Naive thymus-derived CD4-positive, alpha-beta T cell (primary cell): Measurements from ENCODE around the gene RFX3. TPM values are rescaled to one million over a fixed set of nuclear protein-coding genes. Genes with fewer than 3 reads are reported as not detected.

Experiments
- ATAC-seq: fragments of 150-1000 bp; cut with Tn5 transposase; 2 replicates; pipeline ENCODE4 v1.10.0; 2021; ENCODE audit warnings: mild to moderate bottlenecking, moderate library complexity
- CTCF ChIA-PET: fragments of 350-600 bp; sonication (Branson Sonifier 250); formaldehyde crosslinking; loops from one replicate; lab custom pipeline; 2021; ENCODE audit warnings: antibody characterized with exemption; lab: Charles Lee
- POLR2A ChIA-PET: fragments of 350-600 bp; sonication (Branson Sonifier 250); formaldehyde crosslinking; loops from one replicate; lab custom pipeline; 2021; ENCODE audit warnings: antibody characterized with exemption, inconsistent platforms; lab: Charles Lee
- DNase-seq, 9 donors: peaks; one replicate each; pipeline versions ENCODE4 v3.0.0 to v3.0.0-alpha.2; 2020 to 2022; ENCODE audit warnings: mixed read lengths in 1 of 9
- H3K27ac ChIP-seq: one replicate; pipeline ENCODE4 v1.7.0; 2013; ENCODE audit warnings: mild to moderate bottlenecking, low read depth, low read length, moderate library complexity
- H3K27me3 ChIP-seq, 2 donors: one replicate each; pipeline ENCODE4 v1.7.0; 2013; ENCODE audit warnings: low read length in 2 of 2, mild to moderate bottlenecking in 2 of 2, moderate library complexity in 2 of 2; ENCODE audit not compliant: control insufficient read depth in 2 of 2, insufficient read depth in 2 of 2
- H3K36me3 ChIP-seq, 3 experiments: 1 replicate in 2 of 3; 2 replicates in 1 of 3; pipeline ENCODE4 v1.7.0; 2013; ENCODE audit warnings: low read length in 3 of 3, mild to moderate bottlenecking in 3 of 3, moderate library complexity in 1 of 3; ENCODE audit not compliant: insufficient read depth in 3 of 3, control insufficient read depth in 2 of 3
- H3K4me1 ChIP-seq, 2 donors: one replicate each; pipeline ENCODE4 v1.7.0; 2013; ENCODE audit warnings: low read length in 2 of 2, mild to moderate bottlenecking in 2 of 2, moderate library complexity in 1 of 2; ENCODE audit not compliant: control insufficient read depth in 2 of 2, insufficient read depth in 2 of 2
- H3K4me3 ChIP-seq: 2 replicates; pipeline ENCODE4 v1.7.0; 2013; ENCODE audit warnings: mild to moderate bottlenecking, low read length
- H3K9me3 ChIP-seq, 3 experiments: 1 replicate in 2 of 3; 2 replicates in 1 of 3; pipeline ENCODE4 v1.7.0; 2013; ENCODE audit warnings: low read length in 3 of 3; ENCODE audit not compliant: control insufficient read depth in 2 of 3
- H3K27ac Mint-ChIP-seq, 9 donors: one replicate each; pipeline ENCODE4 v1.8.0; 2020 to 2022; ENCODE audit warnings: mixed read lengths in 9 of 9, mild to moderate bottlenecking in 8 of 9, moderate library complexity in 5 of 9, inconsistent platforms in 2 of 9
- H3K27me3 Mint-ChIP-seq, 5 donors: one replicate each; pipeline ENCODE4 v1.8.0; 2021 to 2022; ENCODE audit warnings: mixed read lengths in 5 of 5, mild to moderate bottlenecking in 1 of 5
- H3K36me3 Mint-ChIP-seq, 5 donors: one replicate each; pipeline ENCODE4 v1.8.0; 2020 to 2022; ENCODE audit warnings: mixed read lengths in 5 of 5, mild to moderate bottlenecking in 3 of 5, inconsistent platforms in 1 of 5
- H3K4me1 Mint-ChIP-seq, 7 donors: one replicate each; pipeline ENCODE4 v1.8.0; 2020 to 2022; ENCODE audit warnings: mixed read lengths in 7 of 7, mild to moderate bottlenecking in 3 of 7, inconsistent platforms in 1 of 7
- H3K4me3 Mint-ChIP-seq, 10 donors: one replicate each; pipeline ENCODE4 v1.8.0; 2020 to 2022; ENCODE audit warnings: mild to moderate bottlenecking in 10 of 10, mixed read lengths in 10 of 10, moderate library complexity in 6 of 10, inconsistent platforms in 2 of 10
- H3K9me3 Mint-ChIP-seq, 11 donors: one replicate each; pipeline ENCODE4 v1.8.0; 2020 to 2022; ENCODE audit warnings: mixed read lengths in 11 of 11, mild to moderate bottlenecking in 4 of 11, inconsistent platforms in 1 of 11, moderate library complexity in 1 of 11
- intact Hi-C, 2 donors: fragments of 100-400 bp; cut with micrococcal nuclease; formaldehyde crosslinking; loops; one replicate each; pipeline ENCODE4 v1.15.1; 2023
- polyA plus RNA-seq, 2 donors: library from polyadenylated mRNA; unstranded; fragments of 300-500 nt; fragmentation: Illumina TruSeq; gene quantifications; one replicate each; pipeline ENCODE4 v1.2.3, GENCODE V29; 2021
- total RNA-seq, 6 experiments: library from RNA in 5 of 6; stranded (reverse) in 5 of 6; gene quantifications; 1 replicate in 5 of 6; 2 replicates in 1 of 6; pipeline ENCODE4 v1.2.3 and lab custom pipeline; 2021 to 2026

Gene RFX3
- total and polyA plus RNA-seq, 7 experiments from 2014 or later = 6.2 to 31.7 (median 24.7) TPM

- no peak overlapping the region for H3K4me3 ChIP-seq
- Mint-ChIP-seq H3K9me3 (no peaks in the 10 kb centered on the region), H3K27me3 (no peaks in the 10 kb centered on the region), H3K36me3 (peaks cover 2 to 61% (median 38%) of the 10 kb centered on the region in 5 donors), H3K4me1 (peaks cover 0 to 7% (median 0%) of the 10 kb centered on the region in 7 donors), H3K4me3 (no peak overlapping the region), H3K27ac (no peak overlapping the region)
- DNase-seq (no peak), ATAC-seq (no peak)
- no peaks in the 10 kb centered on the region for H3K9me3 ChIP-seq
- ChIA-PET POLR2A (no interaction called here), CTCF (interaction anchor here (0.7 kb wide), 1 partner anchor 1201 kb away, joined by 3 read pairs; no protein-coding TSS in a partner anchor)
- intact Hi-C loops = no loop called here
- peaks cover 0 to 26% (median 4%) of the 10 kb centered on the region in 3 experiments for H3K36me3 ChIP-seq
- H3K27me3 ChIP-seq = no peaks in the 10 kb centered on the region
- H3K27ac ChIP-seq = no peak overlapping the region
- H3K4me1 ChIP-seq = no peaks in the 10 kb centered on the region
Observed at GRCh38 chr9:3261484-3261883, 264.3 kb downstream of the RFX3 start.

GRCh38 chr9:3256571-3257330, 269.1 kb downstream of the RFX3 start:
- Histone ChIP-seq H3K4me3 (no peak overlapping the region), H3K27ac (no peak overlapping the region), H3K4me1 (no peaks in the 10 kb centered on the region), H3K27me3 (no peaks in the 10 kb centered on the region), H3K9me3 (no peaks in the 10 kb centered on the region), H3K36me3 (peaks cover 0 to 41% (median 0%) of the 10 kb centered on the region in 3 experiments)
- no peak overlapping the region for H3K4me3 Mint-ChIP-seq
- ATAC-seq (no peak), DNase-seq (no peak)
- peaks cover 2 to 71% (median 55%) of the 10 kb centered on the region in 5 donors for H3K36me3 Mint-ChIP-seq
- no peaks in the 10 kb centered on the region for H3K27me3 Mint-ChIP-seq
- peaks cover 0 to 7% (median 0%) of the 10 kb centered on the region in 7 donors for H3K4me1 Mint-ChIP-seq
- H3K9me3 Mint-ChIP-seq = no peaks in the 10 kb centered on the region
- ChIA-PET CTCF (no interaction called here), POLR2A (no interaction called here)
- H3K27ac Mint-ChIP-seq = no peak overlapping the region
- intact Hi-C loops = no loop called here

- intact Hi-C loops = no loop called here
- H3K9me3 Mint-ChIP-seq = no peaks in the 10 kb centered on the region
- H3K27ac ChIP-seq = no peak overlapping the region
- H3K9me3 ChIP-seq = no peaks in the 10 kb centered on the region
- H3K4me1 ChIP-seq = no peaks in the 10 kb centered on the region
- no peak overlapping the region for H3K4me3 ChIP-seq
- POLR2A ChIA-PET = no interaction called here
- H3K27ac Mint-ChIP-seq = no peak overlapping the region
- DNase-seq (no peak), ATAC-seq (no peak)
- H3K4me1 Mint-ChIP-seq = no peaks in the 10 kb centered on the region
- H3K36me3 ChIP-seq = peaks cover 0 to 43% (median 0%) of the 10 kb centered on the region in 3 experiments
- no peaks in the 10 kb centered on the region for H3K27me3 Mint-ChIP-seq
- no peak overlapping the region for H3K4me3 Mint-ChIP-seq
- no peaks in the 10 kb centered on the region for H3K27me3 ChIP-seq
- H3K36me3 Mint-ChIP-seq = peaks cover 5 to 65% (median 40%) of the 10 kb centered on the region in 5 donors
- CTCF ChIA-PET = no interaction called here
Observed at GRCh38 chr9:3251309-3251708, 274.5 kb downstream of the RFX3 start.

GRCh38 chr9:3250741-3251140, 275.1 kb downstream of the RFX3 start:
- POLR2A ChIA-PET = no interaction called here
- CTCF ChIA-PET = no interaction called here
- Mint-ChIP-seq H3K4me1 (peaks cover 0 to 2% (median 0%) of the 10 kb centered on the region in 7 donors), H3K27ac (no peak overlapping the region), H3K4me3 (no peak overlapping the region), H3K27me3 (no peaks in the 10 kb centered on the region), H3K9me3 (no peaks in the 10 kb centered on the region), H3K36me3 (peaks cover 5 to 65% (median 40%) of the 10 kb centered on the region in 5 donors)
- Histone ChIP-seq H3K4me3 (no peak overlapping the region), H3K27ac (no peak overlapping the region), H3K4me1 (no peaks in the 10 kb centered on the region), H3K36me3 (peaks cover 0 to 40% (median 0%) of the 10 kb centered on the region in 3 experiments), H3K9me3 (no peaks in the 10 kb centered on the region), H3K27me3 (no peaks in the 10 kb centered on the region)
- intact Hi-C loops = no loop called here
- DNase-seq (no peak), ATAC-seq (no peak)

- H3K36me3 Mint-ChIP-seq = peaks cover 5 to 47% (median 17%) of the 10 kb centered on the region in 5 donors
- POLR2A ChIA-PET = no interaction called here
- no peaks in the 10 kb centered on the region for H3K27me3 Mint-ChIP-seq
- Histone ChIP-seq H3K27me3 (no peaks in the 10 kb centered on the region), H3K36me3 (peaks cover 0 to 13% (median 0%) of the 10 kb centered on the region in 3 experiments), H3K9me3 (no peaks in the 10 kb centered on the region), H3K27ac (no peak overlapping the region), H3K4me1 (no peaks in the 10 kb centered on the region), H3K4me3 (no peak overlapping the region)
- no peaks in the 10 kb centered on the region for H3K9me3 Mint-ChIP-seq
- no peak overlapping the region for H3K27ac Mint-ChIP-seq
- H3K4me1 Mint-ChIP-seq = peaks cover 0 to 11% (median 0%) of the 10 kb centered on the region in 7 donors
- intact Hi-C loops = no loop called here
- DNase-seq = no peak
- no peak for ATAC-seq
- CTCF ChIA-PET = no interaction called here
- H3K4me3 Mint-ChIP-seq = no peak overlapping the region
Observed at GRCh38 chr9:3247211-3247610, 278.6 kb downstream of the RFX3 start.

GRCh38 chr9:3246241-3246640, 279.6 kb downstream of the RFX3 start:
- intact Hi-C loops = no loop called here
- DNase-seq (no peak), ATAC-seq (no peak)
- Histone ChIP-seq H3K27me3 (no peaks in the 10 kb centered on the region), H3K9me3 (no peaks in the 10 kb centered on the region), H3K4me3 (no peak overlapping the region), H3K36me3 (peaks cover 0 to 10% (median 0%) of the 10 kb centered on the region in 3 experiments), H3K27ac (no peak overlapping the region), H3K4me1 (no peaks in the 10 kb centered on the region)
- ChIA-PET POLR2A (no interaction called here), CTCF (no interaction called here)
- H3K4me1 Mint-ChIP-seq = peaks cover 0 to 11% (median 0%) of the 10 kb centered on the region in 7 donors
- H3K9me3 Mint-ChIP-seq = no peaks in the 10 kb centered on the region
- no peak overlapping the region for H3K4me3 Mint-ChIP-seq
- H3K27ac Mint-ChIP-seq = no peak overlapping the region
- H3K27me3 Mint-ChIP-seq = no peaks in the 10 kb centered on the region
- H3K36me3 Mint-ChIP-seq = peaks cover 5 to 42% (median 14%) of the 10 kb centered on the region in 5 donors
